ENCODE measurements around the gene IL17C.

- no peak for TF ChIP-seq CTCF (IDR thresholded peaks at IDR 0.05)
- TF ChIP-seq POLR2A (IDR thresholded peaks at IDR 0.05) = no peak
These were observed 32.9 kb upstream of the IL17C start for GRCh38 chr16:88605186-88606147.
